ENCODE data around the gene CHAT.
A peak's percentile ranks its signal among the peaks of the same experiment; 100 is the strongest.
"Not testable (repeated sequence)": the region's sequence is repeated elsewhere in the genome, so short reads cannot be mapped to it uniquely, and the experiment has no call there.

CHAT gene

DNA sequence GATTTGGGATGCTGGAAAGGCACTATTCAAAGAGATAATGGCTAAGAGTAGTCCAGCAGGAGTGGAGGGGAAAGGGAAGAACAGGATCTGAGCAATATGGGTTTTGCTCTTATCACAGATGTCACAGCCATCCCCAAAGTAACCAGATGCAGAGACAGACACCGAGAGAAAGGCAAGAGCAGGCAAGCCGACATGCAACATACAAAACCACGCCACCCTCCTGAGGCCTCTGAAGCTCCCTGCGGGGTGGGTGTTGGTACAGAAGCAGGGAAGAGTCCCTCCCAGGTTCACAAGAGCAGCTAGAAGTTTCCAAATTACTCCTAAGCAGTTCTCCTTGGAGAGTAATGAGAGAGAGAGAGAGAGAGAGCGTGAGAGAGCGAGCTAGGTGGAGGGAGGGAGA is 54.8 kb downstream of the CHAT start:
- no peak for DNase-seq (ENCODE audit: low spot score)
- POLR2A ChIA-PET (ENCODE audit: low non-redundant PET) = interaction anchor here (0.6 kb wide), 1 partner anchor 12 kb away, joined by 3 read pairs; no protein-coding TSS in a partner anchor
- TF ChIP-seq, protein P1, sequence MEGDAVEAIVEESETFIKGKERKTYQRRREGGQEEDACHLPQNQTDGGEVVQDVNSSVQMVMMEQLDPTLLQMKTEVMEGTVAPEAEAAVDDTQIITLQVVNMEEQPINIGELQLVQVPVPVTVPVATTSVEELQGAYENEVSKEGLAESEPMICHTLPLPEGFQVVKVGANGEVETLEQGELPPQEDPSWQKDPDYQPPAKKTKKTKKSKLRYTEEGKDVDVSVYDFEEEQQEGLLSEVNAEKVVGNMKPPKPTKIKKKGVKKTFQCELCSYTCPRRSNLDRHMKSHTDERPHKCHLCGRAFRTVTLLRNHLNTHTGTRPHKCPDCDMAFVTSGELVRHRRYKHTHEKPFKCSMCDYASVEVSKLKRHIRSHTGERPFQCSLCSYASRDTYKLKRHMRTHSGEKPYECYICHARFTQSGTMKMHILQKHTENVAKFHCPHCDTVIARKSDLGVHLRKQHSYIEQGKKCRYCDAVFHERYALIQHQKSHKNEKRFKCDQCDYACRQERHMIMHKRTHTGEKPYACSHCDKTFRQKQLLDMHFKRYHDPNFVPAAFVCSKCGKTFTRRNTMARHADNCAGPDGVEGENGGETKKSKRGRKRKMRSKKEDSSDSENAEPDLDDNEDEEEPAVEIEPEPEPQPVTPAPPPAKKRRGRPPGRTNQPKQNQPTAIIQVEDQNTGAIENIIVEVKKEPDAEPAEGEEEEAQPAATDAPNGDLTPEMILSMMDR (conservative IDR thresholded peaks at IDR 0.05; ENCODE audit: low read depth) = no peak
- CTCF ChIA-PET = interaction anchor here (0.6 kb wide), 1 partner anchor 67 kb away, joined by 4 read pairs; no protein-coding TSS in a partner anchor
- H3K27ac ChIP-seq = no peak overlapping the region

DNA sequence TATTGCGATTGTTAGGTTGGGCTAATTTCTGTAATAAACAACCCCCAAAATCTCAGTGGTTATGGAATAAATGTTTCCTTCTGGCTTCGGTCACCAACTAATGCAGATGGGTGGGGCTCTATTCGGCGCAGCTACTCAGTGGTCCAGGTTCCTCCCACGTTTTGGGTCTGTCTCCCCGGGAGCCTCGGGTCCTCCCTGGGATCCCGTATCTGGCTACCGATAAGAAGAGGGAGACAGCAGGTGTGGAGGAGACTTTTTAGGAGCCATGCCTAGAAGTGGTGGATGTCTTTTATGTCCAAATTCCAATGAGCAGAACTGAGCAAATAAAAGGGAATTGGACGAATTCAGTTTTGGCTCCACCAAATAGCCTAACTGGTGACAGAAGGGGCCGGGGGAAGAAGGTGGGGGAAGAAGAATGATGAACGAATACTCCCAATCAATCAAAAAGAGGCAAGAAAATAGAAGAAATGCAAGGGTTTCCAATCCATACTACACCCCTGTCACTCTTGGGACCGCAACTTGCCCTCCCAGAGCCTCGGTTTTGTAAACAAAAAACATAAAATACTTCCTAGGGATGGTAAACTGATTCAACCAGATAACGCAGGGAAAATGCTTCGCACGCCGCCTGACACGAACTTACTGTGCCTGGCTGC is 65.1 kb downstream of the CHAT start:
- ChIA-PET CTCF (no interaction called here), POLR2A (ENCODE audit: low non-redundant PET) (no interaction called here)
- TF ChIP-seq, protein P1 (conservative IDR thresholded peaks at IDR 0.05; ENCODE audit: low read depth) = no peak
- DNase-seq (ENCODE audit: low spot score) = no peak
- H3K27ac ChIP-seq = no peak overlapping the region

DNA sequence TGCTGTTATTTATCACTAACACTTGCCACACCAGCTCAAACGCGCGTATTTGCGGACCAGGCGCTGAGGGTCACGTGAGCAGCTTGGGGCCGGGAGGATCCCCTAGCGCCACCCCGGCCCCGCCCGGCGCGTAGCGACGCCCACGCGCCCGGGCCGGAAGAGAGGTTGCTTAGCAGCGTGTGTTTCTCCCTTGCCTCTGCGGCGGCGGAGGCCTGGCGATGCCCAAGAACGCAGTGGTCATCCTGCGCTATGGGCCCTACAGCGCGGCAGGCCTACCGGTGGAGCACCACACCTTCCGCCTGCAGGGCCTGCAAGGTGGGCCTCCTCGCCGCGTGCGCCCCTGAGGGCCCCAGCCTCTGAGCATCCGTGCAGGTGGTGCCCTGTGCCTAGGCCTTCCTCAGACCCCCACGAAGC is 65.7 kb downstream of the CHAT start, which contains the start of gene C10orf53:
Gene C10orf53, plus strand, starts transcription at position 172 of the 414 bp plus-strand sequence. Its CDS starts 47 bp downstream, at position 219.
- peak; percentile 81 for DNase-seq (ENCODE audit: low spot score)
- ChIA-PET POLR2A (ENCODE audit: low non-redundant PET) (no interaction called here), CTCF (no interaction called here)
- TF ChIP-seq, protein P1 (conservative IDR thresholded peaks at IDR 0.05; ENCODE audit: low read depth) = no peak
- H3K27ac ChIP-seq = no peak within 1 kb of the TSS

GRCh38 chr10:49682449-49682848 is 68.6 kb downstream of the CHAT start:
- CTCF ChIA-PET; H3K27ac ChIP-seq; DNase-seq (ENCODE audit: low spot score); POLR2A ChIA-PET (ENCODE audit: low non-redundant PET): not testable (repeated sequence)

GRCh38 chr10:49682879-49683278 is 69.0 kb downstream of the CHAT start:
- no peak for DNase-seq (ENCODE audit: low spot score)
- H3K27ac ChIP-seq = no peak overlapping the region
- TF ChIP-seq, protein P1 (conservative IDR thresholded peaks at IDR 0.05; ENCODE audit: low read depth) = no peak
- POLR2A ChIA-PET (ENCODE audit: low non-redundant PET) = no interaction called here
- CTCF ChIA-PET = no interaction called here

DNA sequence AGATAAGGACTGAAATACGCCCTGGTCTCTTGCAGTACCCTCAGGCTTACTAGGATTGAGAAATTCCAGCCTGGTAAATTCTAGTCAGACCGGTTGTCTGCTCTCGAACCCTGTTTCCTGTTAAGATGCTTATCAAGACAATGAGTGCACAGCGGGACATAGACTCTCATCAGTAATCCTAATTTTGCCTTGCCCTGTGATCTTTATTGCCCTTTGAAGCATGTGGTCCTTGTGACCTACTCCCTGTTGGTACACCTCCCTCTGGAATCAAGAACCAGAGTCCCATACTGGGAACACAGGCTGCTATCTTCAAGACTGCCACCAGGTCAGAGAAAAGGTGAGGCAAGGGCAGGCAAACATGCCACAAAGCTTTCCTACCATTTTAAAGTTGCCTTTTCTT is 72.8 kb downstream of the CHAT start:
- H3K27ac ChIP-seq = no peak overlapping the region
- TF ChIP-seq, protein P1 (conservative IDR thresholded peaks at IDR 0.05; ENCODE audit: low read depth) = no peak
- POLR2A ChIA-PET (ENCODE audit: low non-redundant PET) = no interaction called here
- CTCF ChIA-PET = no interaction called here
- DNase-seq (ENCODE audit: low spot score) = no peak

- TF ChIP-seq, protein P1 (conservative IDR thresholded peaks at IDR 0.05; ENCODE audit: low read depth) = no peak
- ChIA-PET POLR2A (ENCODE audit: low non-redundant PET) (no interaction called here), CTCF (no interaction called here)
Measured at GRCh38 chr10:49688261-49688846, 74.5 kb downstream of the CHAT start.

More at GRCh38 chr10:49688261-49688846, 74.5 kb downstream of the CHAT start:
- no peak for DNase-seq (ENCODE audit: low spot score)
- H3K27ac ChIP-seq = no peak overlapping the region
